Measurements from ENCODE around the gene SLC10A6.
A peak's percentile ranks its signal among the peaks of the same experiment; 100 is the strongest.

The SLC10A6 gene

GRCh38 chr4:86846921-86847320 lies 2.3 kb downstream of the SLC10A6 start:
- DNase-seq = no peak

- DNase-seq = no peak
Measured at GRCh38 chr4:86845593-86845992, 3.6 kb downstream of the SLC10A6 start.

- DNase-seq = no peak
Measured at GRCh38 chr4:86841309-86841708, 7.9 kb downstream of the SLC10A6 start.

DNA sequence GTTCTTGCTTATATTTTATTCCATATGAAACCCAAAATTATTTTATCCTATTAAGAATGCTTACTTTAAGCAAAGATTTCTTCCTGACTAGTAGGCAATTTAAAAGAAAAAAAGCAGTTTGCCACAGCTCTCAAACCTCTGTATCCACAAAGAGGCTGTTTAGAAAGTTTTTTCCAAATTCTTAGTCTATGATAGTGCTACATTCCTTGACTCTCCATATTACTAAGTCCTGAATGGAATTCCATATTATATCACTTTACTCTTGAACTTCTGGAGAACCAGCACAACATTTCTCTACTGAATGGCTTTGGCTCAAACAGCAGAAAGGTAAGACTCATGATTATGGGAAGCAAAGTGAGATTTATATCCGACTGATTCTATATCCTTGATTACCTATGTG lies 8.3 kb downstream of the SLC10A6 start:
- no peak for DNase-seq

DNA sequence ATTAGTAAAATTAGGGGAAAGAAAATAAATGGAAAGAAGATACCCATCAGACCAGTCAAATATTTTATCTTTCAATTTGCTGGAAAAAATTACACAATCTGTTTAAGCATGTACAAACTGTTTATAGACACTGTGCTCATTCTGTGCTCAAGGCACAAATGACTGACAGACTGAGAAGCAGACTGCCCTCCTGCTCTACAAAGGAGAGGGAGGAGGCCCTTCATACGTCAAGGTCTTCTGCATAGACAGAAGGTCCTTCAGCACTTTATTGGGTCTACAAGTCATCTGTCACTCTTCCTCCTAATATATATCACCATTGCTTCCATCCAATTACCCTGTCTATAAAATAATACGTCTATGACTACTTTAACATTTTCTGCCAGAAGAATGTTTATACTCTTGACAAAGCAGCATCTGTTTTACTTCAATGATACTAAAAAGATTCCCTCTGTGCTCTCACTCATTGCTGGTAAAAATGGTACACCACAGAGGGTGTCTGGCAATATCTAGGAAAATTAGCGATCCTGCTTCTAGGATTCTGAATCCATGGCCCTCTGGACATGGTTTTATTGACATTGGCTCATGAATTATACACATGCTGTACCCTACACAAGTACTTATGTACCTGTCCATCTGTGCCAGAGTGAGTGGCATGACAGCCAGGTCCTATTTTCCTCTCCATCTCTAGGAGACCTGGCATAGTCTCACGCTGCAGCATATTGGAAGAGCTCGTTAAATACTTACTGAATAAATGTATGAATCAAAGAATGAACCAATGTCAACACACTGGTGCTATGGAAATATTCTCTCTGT lies 11.3 kb downstream of the SLC10A6 start:
- DNase-seq = peak; percentile 35

- DNase-seq = no peak
Measured at GRCh38 chr4:86835677-86836076, 13.5 kb downstream of the SLC10A6 start.

GRCh38 chr4:86834901-86835300 lies 14.3 kb downstream of the SLC10A6 start:
- no peak for DNase-seq

DNA sequence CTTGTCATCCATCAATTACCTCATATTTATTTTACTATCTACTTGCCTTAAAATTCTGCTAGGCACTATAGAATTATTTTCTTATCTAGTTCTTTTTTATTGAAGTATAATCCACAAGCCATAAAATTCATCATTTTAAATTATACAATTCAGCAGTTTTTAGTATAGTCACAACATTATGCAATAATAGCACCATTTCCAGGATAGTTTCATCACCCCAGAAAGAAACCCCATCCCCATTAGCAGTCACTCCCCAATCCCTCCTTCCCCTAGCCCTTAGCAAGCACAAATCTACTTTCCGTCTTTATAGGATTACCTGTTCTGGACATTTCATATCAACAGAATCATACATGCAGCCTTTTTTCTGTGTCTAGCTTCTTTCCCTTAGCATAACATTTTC lies 15.6 kb downstream of the SLC10A6 start:
- DNase-seq = no peak

- DNase-seq = no peak
Measured at GRCh38 chr4:86831262-86832130, 17.7 kb downstream of the SLC10A6 start.

DNA sequence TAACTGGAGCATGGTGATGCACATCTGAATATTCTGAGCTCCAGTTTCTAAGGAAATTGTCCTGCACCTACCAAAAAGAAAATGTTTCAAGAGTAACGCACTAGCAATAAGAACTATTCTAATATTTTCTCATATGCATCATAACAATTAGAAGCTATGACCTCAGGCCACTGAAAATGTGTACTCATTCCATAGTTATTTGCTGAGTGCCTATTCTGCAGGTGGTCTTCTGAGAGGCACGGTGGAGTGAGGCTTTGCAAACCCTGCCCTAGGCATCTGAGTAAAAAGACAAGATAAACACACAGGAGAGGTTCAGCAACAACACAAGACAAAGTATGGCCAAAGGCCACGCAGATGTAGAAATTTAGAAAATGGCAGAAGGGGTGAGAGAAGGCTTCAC lies 23.7 kb downstream of the SLC10A6 start:
- no peak for DNase-seq

GRCh38 chr4:86822136-86822535 lies 27.0 kb downstream of the SLC10A6 start:
- no peak for DNase-seq

- no peak for DNase-seq
Measured at GRCh38 chr4:86821151-86821550, 28.0 kb downstream of the SLC10A6 start.

- DNase-seq = no peak
Measured at GRCh38 chr4:86819561-86819960, 29.6 kb downstream of the SLC10A6 start.

DNA sequence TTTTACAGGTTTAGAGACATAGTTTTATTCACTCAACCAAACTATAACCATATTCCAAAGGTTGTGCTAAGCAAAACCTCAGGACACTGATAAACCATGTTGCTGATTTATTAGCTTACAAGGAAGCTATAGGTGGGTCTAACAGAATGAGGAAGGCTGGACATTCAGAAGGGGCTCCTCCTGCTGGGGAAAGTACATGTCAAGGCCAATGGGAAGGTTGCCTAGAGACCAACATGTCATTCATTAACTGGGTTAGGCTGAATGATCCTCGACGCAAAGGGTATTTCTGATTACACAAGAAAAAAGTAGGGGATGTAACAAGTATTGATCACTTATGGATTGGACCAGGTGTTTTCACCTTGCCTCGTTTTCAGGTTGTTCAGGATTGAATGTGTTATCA lies 30.3 kb downstream of the SLC10A6 start:
- no peak for DNase-seq

DNA sequence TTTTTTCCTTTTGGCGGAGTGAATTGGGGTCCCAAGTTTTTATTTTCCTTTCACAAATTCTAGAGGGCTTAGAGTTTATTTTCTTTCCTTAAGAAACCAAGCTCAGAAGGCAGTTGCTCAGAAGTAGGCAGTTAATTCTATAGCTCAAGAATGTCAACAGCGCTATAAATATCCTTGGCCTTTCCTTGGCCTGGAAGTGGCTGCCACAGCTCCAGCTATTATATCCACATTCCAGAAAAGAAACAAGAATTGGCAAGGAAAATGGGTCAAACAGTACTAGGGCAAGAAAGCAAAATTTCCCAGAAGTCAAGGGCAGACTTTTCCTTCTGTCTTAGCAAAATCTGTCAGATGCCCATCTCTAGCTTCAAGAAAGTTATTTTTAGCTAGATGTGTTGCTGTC lies 31.0 kb downstream of the SLC10A6 start:
- no peak for DNase-seq

DNA sequence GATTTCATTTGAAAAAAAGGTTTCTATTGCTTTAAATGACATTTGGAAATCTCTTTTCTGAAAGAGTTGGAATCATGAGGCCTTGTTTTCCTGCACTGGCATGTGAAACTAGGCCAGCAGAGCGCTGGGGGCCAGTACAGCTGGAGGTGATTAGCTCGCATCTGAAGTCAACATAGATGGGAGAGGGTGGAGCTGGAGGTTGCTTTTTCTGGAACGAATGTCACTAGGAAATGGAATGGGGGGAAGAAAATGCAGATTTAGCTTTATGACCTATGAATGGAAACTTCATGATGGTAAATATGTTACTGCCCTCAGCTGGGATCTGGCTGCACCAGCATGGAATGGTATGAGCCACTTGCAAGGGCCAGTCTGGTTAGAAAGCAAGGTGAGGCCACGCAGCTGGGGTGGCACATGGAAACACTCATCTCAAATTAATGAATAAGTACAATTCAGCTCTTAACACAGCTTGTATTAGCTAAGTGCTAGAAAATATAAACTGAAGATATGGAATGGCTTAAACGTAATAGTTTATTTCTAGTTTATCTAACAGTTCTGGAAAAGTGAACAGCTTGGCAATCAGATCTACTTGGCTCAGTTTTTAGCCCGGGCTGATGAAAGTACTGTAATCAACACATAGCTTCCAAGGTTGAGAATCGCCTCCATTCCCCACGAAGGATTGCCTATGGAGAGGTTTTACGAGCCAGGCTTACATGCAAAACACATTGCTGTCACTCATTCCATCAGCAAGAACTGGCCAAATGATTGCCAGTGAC lies 32.5 kb downstream of the SLC10A6 start:
- DNase-seq = no peak

- no peak for DNase-seq
Measured at GRCh38 chr4:86815653-86816052, 33.5 kb downstream of the SLC10A6 start.

DNA sequence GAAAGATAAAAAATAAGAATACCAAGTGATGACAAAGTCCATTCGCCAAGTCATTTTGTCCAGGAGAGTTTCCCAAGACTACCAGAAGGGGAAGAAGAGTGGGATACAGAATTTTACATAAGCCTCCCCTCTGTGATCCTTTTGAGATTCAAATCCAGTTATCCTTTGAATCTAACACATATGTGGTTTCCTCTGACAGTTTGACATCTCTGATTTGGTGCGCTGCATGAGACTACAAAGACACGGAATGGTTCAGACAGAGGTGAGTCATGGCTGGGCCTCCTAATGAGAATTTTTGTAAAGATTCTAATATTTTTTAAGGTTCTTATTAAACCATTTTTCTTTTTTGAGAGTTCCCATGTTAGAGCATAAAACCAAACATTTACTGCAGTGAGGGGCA lies 38.3 kb downstream of the SLC10A6 start:
- no peak for DNase-seq

- no peak for DNase-seq
Measured at GRCh38 chr4:86809809-86810208, 39.4 kb downstream of the SLC10A6 start.

GRCh38 chr4:86791126-86791525 lies 58.1 kb downstream of the SLC10A6 start:
- no peak for DNase-seq

- no peak for DNase-seq
Measured at GRCh38 chr4:86788826-86789225, 60.4 kb downstream of the SLC10A6 start.

DNA sequence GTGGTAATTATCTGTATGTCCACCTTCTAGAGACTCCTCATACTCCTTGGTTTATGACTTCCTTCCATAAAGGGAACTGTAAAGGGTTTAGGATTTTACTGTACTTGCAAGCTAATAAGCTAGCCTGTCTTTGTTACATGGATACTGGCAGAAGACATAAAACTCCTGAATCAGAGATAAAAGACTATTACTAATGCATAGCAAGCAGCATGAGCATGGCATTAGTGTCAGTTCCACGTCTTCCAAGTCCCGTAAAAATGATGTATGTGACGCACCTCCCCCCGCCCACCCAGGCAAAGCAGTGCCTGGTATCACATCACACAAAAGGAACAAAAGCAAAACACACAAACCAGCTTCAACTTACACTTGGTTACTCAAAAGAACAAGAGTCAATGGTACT lies 71.0 kb downstream of the SLC10A6 start:
- no peak for DNase-seq

GRCh38 chr4:86775061-86775460 lies 74.1 kb downstream of the SLC10A6 start:
- DNase-seq = no peak

Measured in NCI-H1694 (cell line).